ENCODE results near the gene CEP104.

Gene CEP104

DNA sequence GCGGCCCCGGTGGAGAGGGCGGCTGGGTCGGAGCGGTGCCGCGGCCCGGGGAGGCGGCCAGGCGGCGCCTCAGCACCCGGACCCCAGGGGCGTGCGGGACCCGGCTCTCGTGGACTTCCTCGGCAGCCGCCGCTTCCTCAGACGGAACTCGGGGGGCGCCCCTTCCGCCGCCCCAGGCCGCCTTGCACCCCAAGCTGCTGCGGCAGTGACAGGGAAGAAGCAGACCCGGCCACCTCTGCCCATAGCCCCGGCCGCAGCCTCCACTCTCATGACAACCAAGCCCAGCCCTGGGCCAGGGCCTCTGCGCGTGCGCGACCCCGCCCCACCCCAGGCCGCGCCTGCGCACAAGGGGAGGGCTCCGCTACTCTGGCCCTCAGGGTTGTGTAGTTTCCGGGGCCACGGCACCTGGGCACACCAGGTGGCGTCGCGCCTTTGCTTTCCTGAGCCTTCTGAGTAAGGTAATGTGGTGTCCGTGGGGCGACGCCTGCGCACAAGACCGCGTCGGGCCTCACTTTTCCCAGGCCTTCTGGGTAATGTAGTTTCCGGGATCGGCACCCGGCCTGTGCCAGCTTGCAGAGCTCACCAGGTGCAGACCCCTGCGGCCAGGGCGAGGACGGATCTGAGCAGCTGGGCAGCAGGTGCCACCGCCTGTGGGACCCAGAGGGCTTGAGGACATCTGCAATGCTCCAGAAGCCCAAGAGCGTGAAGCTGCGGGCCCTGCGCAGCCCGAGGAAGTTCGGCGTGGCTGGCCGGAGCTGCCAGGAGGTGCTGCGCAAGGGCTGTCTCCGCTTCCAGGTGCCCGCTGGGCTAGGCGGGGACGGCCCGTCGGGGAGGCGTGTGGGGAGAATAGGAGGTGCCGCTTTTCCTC is at the start of gene CEP104, which contains the start of gene DFFB:
Gene CEP104 (minus strand): TSS at position 289 of the 868 bp plus-strand sequence. CDS start 4,804 bp downstream, outside the sequence.
Gene DFFB (plus strand): TSS at position 554 of the 868 bp plus-strand sequence. CDS start 128 bp downstream, at position 682.
- peak; percentile 86 to 96 (median 90) for DNase-seq (ENCODE audit: low read depth in 2 of 3, low spot score in 2 of 3)

GRCh38 chr1:3906672-3907020 is 49.6 kb upstream of the CEP104 start:
- DNase-seq (ENCODE audit: low read depth in 2 of 3, low spot score in 2 of 3) = no peak

- DNase-seq (ENCODE audit: low read depth in 2 of 3, low spot score in 2 of 3) = no peak
Observed at GRCh38 chr1:3905953-3906671, 49.1 kb upstream of the CEP104 start.

DNA sequence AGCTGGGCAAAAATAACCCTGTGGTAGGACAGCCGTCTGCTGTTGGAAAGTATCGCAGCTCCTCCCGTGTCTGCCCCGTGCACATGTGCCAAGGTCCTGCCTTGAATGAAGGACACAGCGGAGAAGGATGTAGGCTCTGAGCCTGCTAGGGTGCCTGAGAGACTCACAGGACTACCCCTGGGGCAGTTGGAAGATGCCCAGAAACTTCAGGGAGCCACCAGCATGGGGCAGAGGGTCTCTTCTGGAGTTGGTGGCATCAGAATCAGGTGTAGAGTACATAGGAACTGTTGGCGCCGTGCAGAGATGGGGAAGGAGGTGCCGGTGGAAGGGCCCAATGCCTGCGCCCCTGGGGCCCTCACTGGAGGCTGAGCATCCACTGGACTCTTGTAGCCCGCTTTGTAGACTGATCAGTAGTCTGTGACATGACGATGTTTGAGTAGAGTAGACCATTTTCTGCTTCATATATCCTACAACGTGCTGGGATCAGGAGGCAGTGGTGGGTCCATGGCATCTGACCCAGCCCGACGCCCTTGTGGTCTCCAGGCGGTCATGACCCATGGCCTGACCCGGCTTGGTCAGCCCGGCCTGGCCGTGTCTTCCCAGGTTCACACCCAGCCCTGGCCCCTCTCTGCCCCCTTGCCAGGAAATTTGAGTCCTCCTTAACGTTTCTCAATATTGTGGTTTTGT is 48.4 kb upstream of the CEP104 start:
- no peak for DNase-seq (ENCODE audit: low read depth in 2 of 3, low spot score in 2 of 3)

DNA sequence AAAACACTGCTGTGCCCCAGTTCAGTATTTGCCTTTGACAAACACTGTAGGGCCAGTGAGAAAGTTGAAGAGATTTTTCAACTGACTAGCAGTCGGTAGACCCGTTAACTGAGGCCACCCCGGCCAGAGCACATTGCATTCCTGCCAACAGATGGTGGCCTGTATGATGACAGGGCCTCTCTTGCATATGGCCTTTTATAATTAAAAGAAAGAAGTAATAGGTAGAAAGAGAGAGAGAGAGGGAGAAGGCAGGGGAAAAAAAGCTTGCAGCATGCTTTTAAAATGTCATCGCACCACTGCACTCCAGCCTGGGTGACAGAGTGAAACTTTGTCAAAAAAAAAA is 47.8 kb upstream of the CEP104 start:
- DNase-seq (ENCODE audit: low read depth in 2 of 3, low spot score in 2 of 3) = no peak

GRCh38 chr1:3904006-3904842 is 47.2 kb upstream of the CEP104 start:
- DNase-seq (ENCODE audit: low read depth in 2 of 3, low spot score in 2 of 3) = no peak

- DNase-seq (ENCODE audit: low read depth in 2 of 3, low spot score in 2 of 3) = no peak
Observed at GRCh38 chr1:3903141-3904005, 46.4 kb upstream of the CEP104 start.

DNA sequence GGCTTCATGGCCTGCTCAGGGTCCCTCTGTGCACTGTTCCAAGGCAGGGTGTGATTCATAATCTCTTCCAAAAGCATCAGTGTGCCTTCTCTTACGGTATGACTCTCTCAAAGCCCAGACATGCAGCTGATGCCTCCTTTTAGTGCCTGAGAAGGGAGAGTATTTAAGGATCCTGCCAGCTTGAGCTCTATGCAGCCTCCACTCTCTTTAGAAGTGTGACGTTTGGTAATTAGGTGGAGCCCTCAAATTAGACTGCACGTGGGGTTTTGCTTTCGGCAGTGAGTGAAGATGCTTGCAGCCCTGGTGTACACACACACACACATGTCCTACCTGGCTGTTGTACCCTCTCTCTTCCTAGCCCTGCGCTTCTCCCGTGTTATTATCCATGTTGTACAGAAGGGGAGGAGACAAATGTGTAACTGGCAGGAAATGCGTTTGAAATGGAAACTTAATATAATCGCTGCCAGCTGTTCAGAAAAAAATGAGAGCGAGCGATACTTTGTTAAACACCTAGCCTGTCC is 45.6 kb upstream of the CEP104 start:
- DNase-seq (ENCODE audit: low read depth in 2 of 3, low spot score in 2 of 3) = no peak

DNA sequence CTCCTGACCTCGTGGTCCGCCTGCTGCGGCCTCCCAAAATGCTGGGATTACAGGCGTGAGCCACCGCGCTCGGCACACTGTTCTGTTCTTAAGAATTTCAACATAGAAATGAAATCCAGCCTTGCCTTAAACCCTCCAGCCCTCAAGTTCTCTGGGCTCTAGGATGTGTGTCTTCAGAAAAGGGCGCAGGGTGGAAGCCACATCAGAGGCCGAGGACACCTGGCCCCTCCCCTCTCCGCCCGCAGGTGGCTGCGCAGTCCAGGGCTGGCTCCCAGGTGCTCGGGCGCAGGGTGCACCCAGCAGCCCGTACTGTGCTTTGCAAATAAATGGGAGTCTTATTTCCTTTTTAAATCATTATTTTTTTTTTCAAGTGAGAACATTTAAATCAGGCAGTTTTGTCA is 45.1 kb upstream of the CEP104 start:
- no peak for DNase-seq (ENCODE audit: low read depth in 2 of 3, low spot score in 2 of 3)

GRCh38 chr1:3900969-3901529 is 44.0 kb upstream of the CEP104 start:
- peak; percentile 71 to 87 (median 78) for DNase-seq (ENCODE audit: low read depth in 2 of 3, low spot score in 2 of 3)

GRCh38 chr1:3900150-3900968 is 43.3 kb upstream of the CEP104 start, which contains the start of gene C1orf174:
Gene C1orf174, minus strand, starts transcription at chr1:3900272. Its CDS starts 86 bp downstream, at chr1:3900186.
- DNase-seq (ENCODE audit: low read depth in 2 of 3, low spot score in 2 of 3) = peak; percentile 60 to 78 (median 68)

GRCh38 chr1:3899754-3900149 is 42.7 kb upstream of the CEP104 start:
- DNase-seq (ENCODE audit: low read depth in 2 of 3, low spot score in 2 of 3) = peak in 1 of 3 experiments; percentile 32

DNA sequence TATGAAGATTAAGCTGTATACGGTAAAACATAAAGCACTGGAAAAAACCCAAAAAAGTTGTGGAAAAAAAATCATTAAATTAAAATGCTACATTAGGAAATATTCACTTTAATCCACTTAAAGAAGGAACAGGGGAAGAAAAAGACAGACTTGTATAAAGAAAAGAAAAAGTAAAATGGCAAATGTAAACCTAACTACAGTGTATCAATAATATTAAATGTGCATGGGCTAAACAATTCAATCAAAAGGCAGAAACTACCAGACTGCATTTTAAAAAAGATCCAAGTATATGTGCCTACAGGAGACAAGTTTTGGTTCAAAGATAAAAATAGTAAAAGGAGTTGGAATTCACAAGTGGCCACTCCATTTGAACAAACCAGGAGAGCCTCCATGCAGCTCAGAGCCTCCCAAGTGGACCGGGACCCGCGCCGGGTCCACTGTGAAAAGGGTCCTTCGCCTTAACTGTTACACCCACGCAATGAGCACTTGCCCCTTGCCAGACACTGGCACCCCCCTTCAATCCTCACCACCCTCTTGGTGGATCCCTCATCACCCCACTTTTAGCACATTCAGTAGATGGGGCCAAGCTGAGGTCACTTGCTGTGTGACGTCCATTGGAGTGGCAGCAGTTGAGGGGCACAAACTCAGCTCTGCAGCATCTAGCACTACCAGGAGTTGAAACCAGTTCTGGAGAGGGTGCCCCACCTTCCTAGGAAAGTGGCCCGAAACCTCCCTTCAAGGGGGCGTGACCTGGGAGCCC is 42.2 kb upstream of the CEP104 start:
- no peak for DNase-seq (ENCODE audit: low read depth in 2 of 3, low spot score in 2 of 3)

GRCh38 chr1:3898475-3898735 is 41.4 kb upstream of the CEP104 start:
- no peak for DNase-seq (ENCODE audit: low read depth in 2 of 3, low spot score in 2 of 3)

GRCh38 chr1:3896396-3897000 is 39.5 kb upstream of the CEP104 start:
- DNase-seq (ENCODE audit: low read depth in 2 of 3, low spot score in 2 of 3) = no peak

- DNase-seq (ENCODE audit: low read depth in 2 of 3, low spot score in 2 of 3) = no peak
Observed at GRCh38 chr1:3895951-3896325, 38.9 kb upstream of the CEP104 start.

DNA sequence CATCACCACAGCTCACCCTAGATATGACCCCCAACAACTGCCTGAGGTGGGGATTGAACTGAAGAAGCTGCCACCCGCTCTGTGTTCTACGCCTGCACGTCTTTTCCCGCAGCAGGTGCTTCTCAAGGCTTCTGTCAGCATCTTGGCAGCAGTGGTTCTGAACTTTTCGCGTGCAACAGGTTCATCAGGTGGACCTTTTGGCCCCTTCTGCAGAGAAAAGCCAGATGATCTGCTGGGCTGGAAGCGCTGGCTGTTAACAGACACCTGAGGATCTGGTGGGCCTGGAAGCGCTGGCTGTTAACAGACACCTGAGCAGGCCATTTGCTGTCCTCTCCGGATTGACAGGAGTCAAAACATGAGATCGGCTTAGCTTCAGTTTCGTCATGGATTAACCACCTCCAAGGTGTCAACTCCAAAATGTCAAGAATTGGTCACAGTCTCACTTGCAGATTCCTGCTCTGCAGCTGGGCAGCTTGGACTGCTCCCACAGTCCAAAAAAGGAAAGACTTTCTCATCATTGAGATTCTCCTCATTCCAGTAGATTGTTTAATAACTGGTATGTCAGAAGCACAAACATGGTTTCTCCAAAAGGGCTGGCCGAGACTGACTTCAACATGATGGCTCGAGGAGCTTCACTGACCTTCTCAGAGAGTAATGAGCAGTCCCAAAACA is 38.4 kb upstream of the CEP104 start:
- no peak for DNase-seq (ENCODE audit: low read depth in 2 of 3, low spot score in 2 of 3)

Data from activated CD8-positive, alpha-beta memory T cell treated with anti-CD3 and anti-CD28 coated beads for 48 hours (primary cell).